Urinary bladder (tissue), 4 donors: Measurements from ENCODE around the gene ASAP2. TPM values are rescaled to one million over a fixed set of nuclear protein-coding genes. Genes with fewer than 3 reads are reported as not detected.

Experiments
- DNase-seq: peaks from one replicate; pipeline ENCODE4 v3.0.0-alpha.2; 2015; ENCODE audit errors: extremely low spot score
- H3K27ac ChIP-seq: one replicate; pipeline ENCODE4 v1.5.1; 2013; ENCODE audit warnings: low read depth, mild to moderate bottlenecking, moderate library complexity
- H3K36me3 ChIP-seq: one replicate; pipeline ENCODE4 v1.6.1; 2013; ENCODE audit warnings: mild to moderate bottlenecking, moderate library complexity; ENCODE audit not compliant: insufficient read depth
- H3K4me1 ChIP-seq: one replicate; pipeline ENCODE4 v1.6.1; 2013; ENCODE audit warnings: mild to moderate bottlenecking, moderate library complexity; ENCODE audit not compliant: insufficient read depth
- H3K4me3 ChIP-seq: one replicate; pipeline ENCODE4 v1.5.1; 2013; ENCODE audit warnings: low read depth, low read length
- WGBS: extraction: QIAGEN DNeasy Blood & Tissue Kit; methylation state at CpG from one replicate; pipeline ENCODE4 v1.1.7; 2013; 5-methylcytosine and 5-hydroxymethylcytosine counted together
- polyA plus RNA-seq: library from polyadenylated mRNA; stranded (reverse); fragments of 200-250 nt; gene quantifications from one replicate; pipeline ENCODE4 v1.2.3, GENCODE V29; 2013
- total RNA-seq: library from RNA; depleted of rRNA; stranded (reverse); fragments of >200 nt; gene quantifications from one replicate; pipeline ENCODE4 v1.2.3, GENCODE V29; 2014
- donor health status: healthy with polysubstance abuse.
- donor health status: healthy.

ASAP2 gene
- total and polyA plus RNA-seq, 2 donors, result 10.2 to 34.8 TPM

DNA sequence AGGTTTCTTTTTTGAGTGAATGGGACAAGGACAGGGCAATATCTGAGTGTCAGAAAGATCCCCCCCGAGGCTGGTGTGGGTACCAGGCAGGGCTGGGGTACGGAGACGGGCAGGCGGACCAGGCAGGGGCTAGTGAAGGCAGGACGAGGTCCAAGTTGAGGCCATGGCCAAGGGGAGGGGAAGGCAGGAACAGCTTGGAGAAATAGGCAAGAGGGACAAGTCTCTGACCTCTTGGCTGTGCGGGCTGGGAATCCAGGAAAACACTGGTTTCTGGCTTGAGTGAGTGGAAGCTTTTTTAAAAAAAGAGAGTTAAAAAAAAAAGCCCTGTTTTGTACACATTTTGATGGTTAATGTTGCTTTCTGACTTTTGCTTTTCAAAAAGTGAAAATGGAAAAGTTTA lies 30.3 kb downstream of the ASAP2 start:
- H3K27ac ChIP-seq, result no peak overlapping the region
- DNase-seq, result no peak
- H3K4me3 ChIP-seq, result no peak overlapping the region
- H3K36me3 ChIP-seq, result no peaks in the 10 kb centered on the region
- peaks cover 3% of the 10 kb centered on the region for H3K4me1 ChIP-seq
- 60% methylated on average over 6 of the region's 6 CpGs for WGBS

DNA sequence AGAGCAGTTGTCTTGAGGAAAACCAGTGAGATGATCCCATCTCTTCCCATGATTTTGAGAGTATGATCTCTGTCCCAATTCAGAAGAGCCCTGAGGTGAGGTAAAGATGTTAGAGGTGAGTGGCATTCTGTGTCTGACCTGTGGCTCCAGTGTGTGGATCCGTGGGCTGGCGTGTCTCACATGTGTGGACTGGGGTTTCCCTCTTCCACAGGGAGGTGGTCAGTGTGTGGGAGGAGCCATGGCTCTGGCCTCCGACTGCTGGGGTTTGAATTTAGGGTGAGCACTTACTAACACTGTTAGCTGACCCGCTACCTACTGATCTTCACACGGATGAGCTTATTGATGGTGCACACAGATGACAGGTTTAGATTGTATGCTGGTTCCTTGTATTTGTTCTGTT lies 31.2 kb downstream of the ASAP2 start:
- 94% methylated on average over 5 of the region's 5 CpGs for WGBS
- Histone ChIP-seq H3K4me3 (no peak overlapping the region), H3K36me3 (no peaks in the 10 kb centered on the region), H3K27ac (no peak overlapping the region), H3K4me1 (peaks cover 2% of the 10 kb centered on the region)
- DNase-seq, result no peak

- no peak overlapping the region for H3K4me3 ChIP-seq
- H3K36me3 ChIP-seq, result no peaks in the 10 kb centered on the region
- H3K4me1 ChIP-seq, result no peaks in the 10 kb centered on the region
- 84% methylated on average over 7 of the region's 7 CpGs for WGBS
- no peak for DNase-seq
- H3K27ac ChIP-seq, result no peak overlapping the region
Observed at GRCh38 chr2:9238591-9239326, 32.1 kb downstream of the ASAP2 start.

DNA sequence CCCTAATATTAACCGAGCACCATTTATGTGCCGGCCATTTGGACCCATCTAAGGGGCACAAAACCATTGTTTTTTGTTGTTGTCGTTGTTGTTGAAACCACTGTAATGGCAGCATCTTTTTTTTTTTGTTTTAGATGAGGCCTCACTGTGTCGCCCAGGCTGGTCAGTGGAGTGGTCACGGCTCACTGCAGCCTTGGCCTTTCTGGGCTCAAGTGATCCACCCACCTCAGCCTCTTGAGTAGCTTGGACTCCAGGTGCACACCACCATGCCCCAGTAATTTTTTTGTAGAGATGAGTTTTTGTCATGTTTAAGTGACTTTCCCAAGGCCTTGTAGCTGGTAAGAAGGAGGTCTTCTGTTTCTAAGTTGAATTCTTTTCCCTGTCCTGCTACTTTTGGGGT lies 33.0 kb downstream of the ASAP2 start:
- no peak for DNase-seq
- H3K27ac ChIP-seq, result no peak overlapping the region
- H3K36me3 ChIP-seq, result no peaks in the 10 kb centered on the region
- H3K4me1 ChIP-seq, result no peaks in the 10 kb centered on the region
- H3K4me3 ChIP-seq, result no peak overlapping the region
- 97% methylated on average over 5 of the region's 5 CpGs for WGBS

GRCh38 chr2:9240745-9241144 lies 34.1 kb downstream of the ASAP2 start:
- H3K36me3 ChIP-seq, result no peaks in the 10 kb centered on the region
- no peak for DNase-seq
- no peak overlapping the region for H3K4me3 ChIP-seq
- WGBS, result 61% methylated on average over 4 of the region's 4 CpGs
- no peak overlapping the region for H3K27ac ChIP-seq
- H3K4me1 ChIP-seq, result no peaks in the 10 kb centered on the region

DNA sequence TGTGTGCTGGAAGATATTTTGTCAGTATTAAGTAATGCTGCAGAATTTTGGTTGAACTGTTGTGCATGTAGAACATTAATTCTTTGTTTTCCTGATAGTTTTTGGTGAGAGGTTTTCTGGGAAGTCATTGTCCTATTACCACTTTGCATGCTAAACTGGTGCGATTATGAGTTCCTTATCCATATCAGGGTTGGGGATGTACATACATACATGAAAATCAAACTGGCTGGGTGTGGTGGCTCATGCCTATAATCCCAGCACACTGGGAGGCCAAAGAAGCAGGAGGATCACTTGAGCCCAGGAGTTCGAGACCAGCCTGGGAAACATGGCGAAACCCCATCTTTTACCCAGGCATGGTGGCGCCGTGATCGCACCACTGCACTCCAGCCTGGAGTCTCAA lies 34.6 kb downstream of the ASAP2 start:
- no peak overlapping the region for H3K4me3 ChIP-seq
- H3K27ac ChIP-seq, result no peak overlapping the region
- 92% methylated on average over 6 of the region's 6 CpGs for WGBS
- no peak for DNase-seq
- no peaks in the 10 kb centered on the region for H3K36me3 ChIP-seq
- no peaks in the 10 kb centered on the region for H3K4me1 ChIP-seq

GRCh38 chr2:9243357-9243756 lies 36.7 kb downstream of the ASAP2 start:
- no peak for DNase-seq
- H3K27ac ChIP-seq, result no peak overlapping the region
- no peak overlapping the region for H3K4me3 ChIP-seq
- H3K4me1 ChIP-seq, result no peaks in the 10 kb centered on the region
- WGBS, result 75% methylated on average over 8 of the region's 8 CpGs
- H3K36me3 ChIP-seq, result no peaks in the 10 kb centered on the region

GRCh38 chr2:9244985-9245544 lies 38.5 kb downstream of the ASAP2 start:
- Histone ChIP-seq H3K36me3 (no peaks in the 10 kb centered on the region), H3K27ac (no peak overlapping the region), H3K4me3 (no peak overlapping the region), H3K4me1 (no peaks in the 10 kb centered on the region)
- no peak for DNase-seq
- 72% methylated on average over 7 of the region's 7 CpGs for WGBS

DNA sequence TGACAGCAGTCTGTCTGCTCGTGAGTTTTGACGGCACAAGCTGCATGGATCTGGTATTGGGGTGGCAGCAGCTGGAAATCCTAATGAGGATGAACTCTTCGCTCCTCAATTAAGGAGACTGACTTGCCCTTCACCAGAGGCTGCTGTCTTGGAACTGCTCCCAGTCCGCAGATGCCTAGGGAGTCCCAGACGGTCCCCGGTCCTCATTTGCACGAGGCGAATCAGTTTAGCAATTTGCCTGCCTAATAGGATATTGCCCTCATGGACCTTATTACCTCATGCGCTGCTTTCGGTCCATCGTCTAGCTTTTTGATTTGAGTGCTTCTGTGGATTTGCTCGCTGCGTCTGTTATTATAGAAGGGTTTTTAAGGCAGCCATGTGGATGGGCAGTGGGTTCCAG lies 40.6 kb downstream of the ASAP2 start:
- WGBS, result 81% methylated on average over 13 of the region's 13 CpGs
- H3K27ac ChIP-seq, result no peak overlapping the region
- no peaks in the 10 kb centered on the region for H3K36me3 ChIP-seq
- H3K4me3 ChIP-seq, result no peak overlapping the region
- no peak for DNase-seq
- no peaks in the 10 kb centered on the region for H3K4me1 ChIP-seq

- no peaks in the 10 kb centered on the region for H3K4me1 ChIP-seq
- no peak for DNase-seq
- no peak overlapping the region for H3K4me3 ChIP-seq
- no peaks in the 10 kb centered on the region for H3K36me3 ChIP-seq
- H3K27ac ChIP-seq, result no peak overlapping the region
- 51% methylated on average over 6 of the region's 6 CpGs for WGBS
Observed at GRCh38 chr2:9247786-9248185, 41.2 kb downstream of the ASAP2 start.

- H3K4me1 ChIP-seq, result no peaks in the 10 kb centered on the region
- H3K36me3 ChIP-seq, result no peaks in the 10 kb centered on the region
- no peak overlapping the region for H3K4me3 ChIP-seq
- WGBS, result 88% methylated on average over 7 of the region's 7 CpGs
- H3K27ac ChIP-seq, result no peak overlapping the region
- no peak for DNase-seq
Observed at GRCh38 chr2:9248363-9248762, 41.8 kb downstream of the ASAP2 start.

- H3K36me3 ChIP-seq, result no peaks in the 10 kb centered on the region
- no peaks in the 10 kb centered on the region for H3K4me1 ChIP-seq
- H3K27ac ChIP-seq, result no peak overlapping the region
- DNase-seq, result no peak
- 68% methylated on average over 10 of the region's 10 CpGs for WGBS
- no peak overlapping the region for H3K4me3 ChIP-seq
Observed at GRCh38 chr2:9249020-9249800, 42.6 kb downstream of the ASAP2 start.

DNA sequence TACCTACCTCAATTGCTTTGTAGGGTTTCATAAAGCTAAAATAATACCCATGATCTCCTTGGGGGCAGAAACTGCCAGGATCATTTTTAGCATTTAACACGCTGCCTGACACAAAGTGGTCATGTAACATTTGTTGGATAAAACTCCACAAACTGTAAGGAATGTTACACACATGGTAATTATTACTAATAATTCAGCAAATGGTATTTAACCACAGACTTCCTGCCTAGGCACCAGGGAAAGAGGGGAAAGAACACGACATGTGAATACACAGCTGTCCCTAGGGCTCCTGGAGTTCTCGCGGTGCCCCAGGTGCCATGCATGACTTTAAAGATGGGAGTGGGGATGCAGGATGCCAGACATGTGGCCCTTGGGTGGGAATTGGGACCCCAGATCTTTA lies 43.5 kb downstream of the ASAP2 start:
- Histone ChIP-seq H3K36me3 (no peaks in the 10 kb centered on the region), H3K4me1 (no peaks in the 10 kb centered on the region), H3K27ac (no peak overlapping the region), H3K4me3 (no peak overlapping the region)
- 90% methylated on average over 4 of the region's 4 CpGs for WGBS
- DNase-seq, result no peak

- H3K4me1 ChIP-seq, result no peaks in the 10 kb centered on the region
- 87% methylated on average over 12 of the region's 12 CpGs for WGBS
- H3K36me3 ChIP-seq, result no peaks in the 10 kb centered on the region
- H3K4me3 ChIP-seq, result no peak overlapping the region
- H3K27ac ChIP-seq, result no peak overlapping the region
- no peak for DNase-seq
Observed at GRCh38 chr2:9250498-9251153, 44.0 kb downstream of the ASAP2 start.
